ENCODE data around the gene EML6. TPM values are rescaled to one million over a fixed set of nuclear protein-coding genes. Genes with fewer than 3 reads are reported as not detected.
"Not testable (repeated sequence)": the region's sequence is repeated elsewhere in the genome, so short reads cannot be mapped to it uniquely, and the experiment has no call there.

EML6 gene
- total RNA-seq, 4 donors from 2014 or later, result 2.3 to 15.1 (median 4.1) TPM

- Histone ChIP-seq H3K27ac (no peak overlapping the region), H3K4me3 (no peak overlapping the region), H3K4me1 (peaks cover 10% of the 10 kb centered on the region), H3K27me3 (no peaks in the 10 kb centered on the region), H3K36me3 (no peaks in the 10 kb centered on the region), H3K9me3 (no peaks in the 10 kb centered on the region)
- 91% methylated on average over 2 of the region's 2 CpGs for WGBS
- no peak for DNase-seq (ENCODE audit: low spot score in 2 of 2)
- no peak for TF ChIP-seq EP300 (IDR thresholded peaks at IDR 0.05)
- TF ChIP-seq CTCF (IDR thresholded peaks at IDR 0.05), result no peak
- no peak for TF ChIP-seq POLR2AphosphoS5 (IDR thresholded peaks at IDR 0.05)
- no peak for TF ChIP-seq POLR2A (IDR thresholded peaks at IDR 0.05)
Observed at GRCh38 chr2:54866179-54866578, 142.7 kb downstream of the EML6 start.

GRCh38 chr2:54866868-54867267 is 143.4 kb downstream of the EML6 start:
- no peak overlapping the region for H3K27ac ChIP-seq
- H3K4me3 ChIP-seq, result no peak overlapping the region
- no peaks in the 10 kb centered on the region for H3K36me3 ChIP-seq
- H3K27me3 ChIP-seq, result no peaks in the 10 kb centered on the region
- TF ChIP-seq CTCF (IDR thresholded peaks at IDR 0.05) (no peak), POLR2AphosphoS5 (IDR thresholded peaks at IDR 0.05) (no peak), POLR2A (IDR thresholded peaks at IDR 0.05) (no peak), EP300 (IDR thresholded peaks at IDR 0.05) (no peak)
- H3K4me1 ChIP-seq, result peaks cover 10% of the 10 kb centered on the region
- no peak for DNase-seq (ENCODE audit: low spot score in 2 of 2)
- WGBS, result 71% methylated on average over 5 of the region's 5 CpGs
- no peaks in the 10 kb centered on the region for H3K9me3 ChIP-seq

- Histone ChIP-seq H3K27ac (no peak overlapping the region), H3K36me3 (no peaks in the 10 kb centered on the region), H3K4me3 (no peak overlapping the region), H3K27me3 (no peaks in the 10 kb centered on the region), H3K4me1 (peaks cover 10% of the 10 kb centered on the region), H3K9me3 (no peaks in the 10 kb centered on the region)
- WGBS, result 88% methylated on average over 2 of the region's 2 CpGs
- no peak for DNase-seq (ENCODE audit: low spot score in 2 of 2)
- no peak for TF ChIP-seq POLR2A (IDR thresholded peaks at IDR 0.05)
- TF ChIP-seq CTCF (IDR thresholded peaks at IDR 0.05), result no peak
- no peak for TF ChIP-seq POLR2AphosphoS5 (IDR thresholded peaks at IDR 0.05)
- no peak for TF ChIP-seq EP300 (IDR thresholded peaks at IDR 0.05)
Observed at GRCh38 chr2:54867457-54867856, 144.0 kb downstream of the EML6 start.

GRCh38 chr2:54871457-54872107 is 148.1 kb downstream of the EML6 start:
- Histone ChIP-seq H3K4me3 (no peak overlapping the region), H3K27ac (no peak overlapping the region), H3K4me1 (no peaks in the 10 kb centered on the region), H3K27me3 (no peaks in the 10 kb centered on the region), H3K9me3 (no peaks in the 10 kb centered on the region), H3K36me3 (no peaks in the 10 kb centered on the region)
- no peak for DNase-seq (ENCODE audit: low spot score in 2 of 2)
- TF ChIP-seq EP300 (IDR thresholded peaks at IDR 0.05), result no peak
- TF ChIP-seq POLR2AphosphoS5 (IDR thresholded peaks at IDR 0.05), result no peak
- no peak for TF ChIP-seq CTCF (IDR thresholded peaks at IDR 0.05)
- no peak for TF ChIP-seq POLR2A (IDR thresholded peaks at IDR 0.05)
- 85% methylated on average over 13 of the region's 13 CpGs for WGBS

- H3K27ac ChIP-seq, result no peak overlapping the region
- H3K4me3 ChIP-seq, result no peak overlapping the region
- 83% methylated on average over 3 of the region's 3 CpGs for WGBS
- TF ChIP-seq POLR2A (IDR thresholded peaks at IDR 0.05) (no peak), EP300 (IDR thresholded peaks at IDR 0.05) (no peak), POLR2AphosphoS5 (IDR thresholded peaks at IDR 0.05) (no peak), CTCF (IDR thresholded peaks at IDR 0.05) (no peak)
- no peak for DNase-seq (ENCODE audit: low spot score in 2 of 2)
- no peaks in the 10 kb centered on the region for H3K36me3 ChIP-seq
- no peaks in the 10 kb centered on the region for H3K4me1 ChIP-seq
- H3K27me3 ChIP-seq, result no peaks in the 10 kb centered on the region
- H3K9me3 ChIP-seq, result no peaks in the 10 kb centered on the region
Observed at GRCh38 chr2:54872780-54873179, 149.3 kb downstream of the EML6 start.

GRCh38 chr2:54873236-54873635 is 149.8 kb downstream of the EML6 start:
- not testable (repeated sequence) for H3K27me3 ChIP-seq; H3K36me3 ChIP-seq; H3K4me3 ChIP-seq; H3K27ac ChIP-seq; DNase-seq (ENCODE audit: low spot score in 2 of 2); H3K9me3 ChIP-seq; H3K4me1 ChIP-seq
- 76% methylated on average over 3 of the region's 3 CpGs for WGBS
